Right ventricle myocardium superior (tissue), 1 donor: ENCODE data around the gene CD226. TPM values are rescaled to one million over a fixed set of nuclear protein-coding genes. Genes with fewer than 3 reads are reported as not detected.
"Not testable (repeated sequence)": the region's sequence is repeated elsewhere in the genome, so short reads cannot be mapped to it uniquely, and the experiment has no call there.

Experiments used
- ATAC-seq: fragments of 200-7000 bp; cut with Tn5 transposase; one replicate; pipeline ENCODE4 v1.9.1; 2020; ENCODE audit warnings: mild to moderate bottlenecking; ENCODE audit not compliant: poor library complexity
- DNase-seq: peaks from one replicate; pipeline ENCODE4 v3.0.0-alpha.2; 2020
- intact Hi-C: fragments of 100-400 bp; cut with DNase I; formaldehyde crosslinking; loops from one replicate; pipeline ENCODE4 v1.11.2; 2022
- total RNA-seq: library from RNA; stranded (reverse); fragmentation: NEBNext Ultra II Directional; extraction: Animal tissue kit (Norgen Biotek cat#: 25700); gene quantifications from one replicate; pipeline ENCODE4 v1.2.1, GENCODE V29; 2021
- donor health status: DM: no; HTN: yes; CAD: no; lungs with severe emphysema.

CD226 gene
- total RNA-seq, 1 donor from 2014 or later = 0.94 TPM

DNA sequence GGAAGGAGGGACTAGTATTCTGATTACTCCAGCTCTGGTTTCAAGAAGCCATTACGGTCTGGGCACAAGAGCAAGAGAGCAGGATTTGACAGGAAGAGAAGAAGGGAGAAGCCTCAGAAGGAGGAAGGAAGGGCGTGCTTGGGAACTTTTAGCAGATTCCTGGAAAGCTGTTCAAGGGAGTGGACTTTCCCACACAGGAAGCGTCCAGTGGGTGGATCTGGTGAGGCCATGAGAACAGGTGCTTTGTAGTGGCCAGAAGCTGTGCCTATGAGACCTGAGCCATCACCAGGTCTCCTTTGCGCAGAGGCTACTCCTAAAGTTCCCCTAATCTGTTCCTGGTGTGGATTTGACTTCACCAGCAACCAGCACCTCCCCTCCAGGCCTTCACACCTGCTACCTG, 62.3 kb downstream of the CD226 start:
- ATAC-seq = no peak
- DNase-seq = no peak
- intact Hi-C loops = no loop called here

- ATAC-seq (no peak), DNase-seq (no peak)
- intact Hi-C loops = no loop called here
Measured at GRCh38 chr18:69883781-69884180, 63.9 kb downstream of the CD226 start.

- no peak for DNase-seq
- no peak for ATAC-seq
- intact Hi-C loops = no loop called here
Measured at GRCh38 chr18:69882965-69883668, 64.6 kb downstream of the CD226 start.

DNA sequence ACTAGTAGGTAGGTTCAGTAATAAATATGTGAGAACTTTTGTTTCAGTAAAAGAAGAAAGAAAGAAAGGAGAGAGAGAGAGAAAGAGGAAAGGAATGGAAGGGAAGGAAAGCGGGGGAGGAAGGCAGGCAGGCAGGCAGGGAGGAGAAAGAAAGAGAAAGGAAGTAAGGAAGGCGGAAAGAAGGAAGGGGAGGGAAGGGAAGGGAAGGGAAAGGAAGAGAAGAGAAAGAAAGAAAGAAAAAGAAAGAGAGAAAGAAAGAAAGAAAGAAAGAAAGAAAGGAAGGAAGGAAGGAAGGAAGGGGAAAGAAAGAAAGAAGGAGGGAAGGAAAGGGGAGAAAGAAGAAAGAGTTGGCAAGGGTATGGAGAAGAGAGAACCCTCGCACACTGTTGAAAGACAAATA, 67.6 kb downstream of the CD226 start:
- DNase-seq (no peak), ATAC-seq (no peak)
- intact Hi-C loops = no loop called here

- ATAC-seq, intact Hi-C loops: not testable (repeated sequence)
Measured at GRCh38 chr18:69879051-69879450, 68.6 kb downstream of the CD226 start.

GRCh38 chr18:69878213-69878933, 69.3 kb downstream of the CD226 start:
- intact Hi-C loops = no loop called here
- DNase-seq = no peak
- ATAC-seq = no peak

More at GRCh38 chr18:69879051-69879450, 68.6 kb downstream of the CD226 start:
- not testable (repeated sequence) for DNase-seq

GRCh38 chr18:69876490-69876889, 71.2 kb downstream of the CD226 start:
- intact Hi-C loops = no loop called here
- ATAC-seq (no peak), DNase-seq (no peak)

- DNase-seq = no peak
- ATAC-seq = no peak
- intact Hi-C loops = no loop called here
Measured at GRCh38 chr18:69874058-69874457, 73.6 kb downstream of the CD226 start.

DNA sequence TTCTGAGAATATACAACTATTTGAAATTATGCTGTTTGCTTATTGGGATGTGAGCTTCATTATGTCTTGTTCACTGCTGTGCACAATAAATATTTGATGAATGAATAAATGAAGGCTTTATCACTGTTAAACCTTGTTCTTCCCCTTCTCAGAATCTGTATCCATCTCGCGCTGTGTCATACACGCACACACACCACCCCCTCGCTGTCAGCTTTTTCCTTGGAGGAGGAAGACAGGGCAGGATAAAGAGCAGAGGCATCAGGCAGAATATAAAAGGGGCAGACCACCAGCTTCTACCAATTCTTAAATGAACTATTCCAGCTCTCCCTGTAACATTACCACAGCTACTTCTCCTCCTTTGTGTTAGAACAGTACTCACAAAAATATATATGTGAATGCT, 75.0 kb downstream of the CD226 start:
- DNase-seq = no peak
- ATAC-seq = no peak
- intact Hi-C loops = no loop called here

DNA sequence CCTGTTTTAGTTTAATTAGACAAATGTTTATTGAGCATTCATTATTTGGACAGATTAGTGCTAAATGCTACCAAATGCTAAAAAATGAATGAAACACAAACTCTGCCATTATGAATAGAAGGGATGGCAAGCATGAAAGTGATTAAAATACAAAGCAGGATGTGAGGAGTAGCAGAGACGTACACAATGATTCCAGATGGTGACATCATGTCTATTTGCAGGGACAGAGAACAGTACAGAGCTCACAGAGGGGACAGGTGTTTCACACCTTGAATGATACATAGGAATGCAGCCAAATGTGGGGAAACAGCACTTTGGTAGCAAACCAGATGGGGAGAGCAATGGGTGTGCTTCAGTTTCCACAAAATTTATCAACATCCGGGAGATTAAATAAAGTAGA, 76.3 kb downstream of the CD226 start:
- no peak for ATAC-seq
- intact Hi-C loops = no loop called here
- no peak for DNase-seq

- ATAC-seq (no peak), DNase-seq (no peak)
- intact Hi-C loops = no loop called here
Measured at GRCh38 chr18:69870736-69871135, 76.9 kb downstream of the CD226 start.

GRCh38 chr18:69866212-69866611, 81.5 kb downstream of the CD226 start:
- intact Hi-C loops = no loop called here

DNA sequence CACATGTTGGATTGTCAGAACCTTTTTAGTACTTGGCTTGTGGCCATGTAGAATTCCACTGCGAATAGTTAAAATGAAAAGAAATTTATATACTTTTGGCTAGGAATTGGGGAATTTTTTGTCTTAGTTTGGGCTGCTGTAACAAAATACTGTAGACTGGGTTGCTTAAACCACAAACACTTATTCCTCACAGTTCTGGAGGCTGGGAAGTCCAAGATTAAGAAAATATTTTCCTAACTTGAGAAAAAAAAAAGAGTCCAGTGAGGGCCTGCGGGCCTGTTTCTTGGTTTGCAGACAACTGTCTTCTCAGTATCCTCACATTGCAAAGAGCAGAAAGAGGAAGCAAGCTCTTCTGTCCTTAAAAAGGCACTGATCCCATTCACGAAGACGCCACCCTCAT, 81.9 kb downstream of the CD226 start:
- DNase-seq = no peak
- ATAC-seq = no peak
- intact Hi-C loops = no loop called here

More at GRCh38 chr18:69866212-69866611, 81.5 kb downstream of the CD226 start:
- ATAC-seq (no peak), DNase-seq (no peak)

GRCh38 chr18:69864802-69865201, 82.9 kb downstream of the CD226 start:
- intact Hi-C loops, ATAC-seq, DNase-seq: not testable (repeated sequence)

DNA sequence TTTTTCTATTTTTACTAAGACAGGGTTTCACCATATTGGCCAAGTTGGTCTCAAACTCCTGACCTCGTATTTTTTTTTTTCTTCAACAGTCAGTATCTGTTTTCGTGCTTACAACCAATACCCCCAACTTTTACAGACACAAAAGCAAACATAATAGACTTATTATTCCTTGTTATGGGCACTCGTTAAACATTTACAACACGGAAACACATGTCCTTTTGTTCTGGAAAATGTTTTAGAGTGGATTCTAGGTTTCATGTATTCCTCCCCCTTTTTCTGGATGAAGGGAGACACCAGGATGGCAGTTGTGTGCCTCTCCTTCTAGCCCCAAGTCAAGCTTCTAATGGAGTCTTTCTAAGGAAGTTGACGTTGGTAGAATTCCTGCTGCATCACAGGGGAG, 88.8 kb downstream of the CD226 start:
- DNase-seq (no peak), ATAC-seq (no peak)
- intact Hi-C loops = no loop called here

- no peak for ATAC-seq
Measured at GRCh38 chr18:69854455-69854854, 93.2 kb downstream of the CD226 start.

DNA sequence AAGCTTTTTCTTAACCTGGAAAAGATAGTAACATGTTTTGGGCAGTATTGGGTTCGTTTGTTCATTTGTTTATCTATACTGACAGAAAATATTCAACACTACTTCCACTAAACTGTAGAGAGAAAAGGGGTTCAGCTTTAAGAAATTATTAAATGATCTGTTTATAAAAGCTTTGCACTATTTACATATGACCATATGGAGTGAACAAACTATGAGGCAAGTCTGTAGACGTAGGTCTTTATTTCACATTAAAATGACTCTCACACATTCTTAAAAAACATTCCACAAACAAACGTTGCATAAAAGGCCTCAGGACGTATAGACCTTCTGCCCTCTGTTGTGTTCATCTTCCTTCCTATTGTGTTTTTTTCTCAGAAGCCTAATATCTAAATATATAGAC, 94.6 kb downstream of the CD226 start:
- DNase-seq = no peak
- intact Hi-C loops = no loop called here
- no peak for ATAC-seq

More at GRCh38 chr18:69854455-69854854, 93.2 kb downstream of the CD226 start:
- intact Hi-C loops = no loop called here
- DNase-seq = no peak

- no peak for DNase-seq
- ATAC-seq = peak; percentile 72
- intact Hi-C loops = no loop called here
Measured at GRCh38 chr18:69845593-69846506, 101.8 kb downstream of the CD226 start.

DNA sequence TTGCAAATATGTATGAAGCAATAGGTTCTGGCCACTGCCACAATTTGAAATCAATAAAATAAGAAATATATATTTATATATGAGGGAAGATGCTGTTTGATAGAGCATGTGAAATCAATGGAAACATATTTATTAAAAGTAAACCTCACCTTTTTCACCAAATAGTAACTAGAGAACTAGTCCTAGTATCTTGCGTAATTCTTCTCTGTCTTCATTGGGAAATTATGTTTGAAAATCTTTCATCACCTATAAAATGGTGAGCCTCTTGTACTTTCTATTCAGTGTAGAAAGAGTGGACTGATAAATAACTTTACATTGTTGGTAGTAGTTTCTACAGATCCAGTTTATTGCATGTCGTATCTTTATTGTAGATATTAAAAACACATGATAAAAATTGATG, 103.0 kb downstream of the CD226 start:
- intact Hi-C loops = no loop called here
- no peak for DNase-seq
- no peak for ATAC-seq
